Caco-2 (cell line): ENCODE results near the gene RYR1. TPM values are rescaled to one million over a fixed set of nuclear protein-coding genes. Genes with fewer than 3 reads are reported as not detected.

Experiments
- BruUV-seq: library from RNA; stranded (reverse); fragments of 400-500 nt; replicated peaks from 2 replicates; lab custom pipeline; 2021; lab: Mats Ljungman, UMichigan
- CTCF ChIA-PET: fragments of 300-600 bp; sonication (Branson Sonifier 250); formaldehyde crosslinking; loops from one replicate; lab custom pipeline; 2022; ENCODE audit warnings: antibody characterized with exemption; lab: Charles Lee
- POLR2A ChIA-PET: fragments of 300-600 bp; sonication (Branson Sonifier 250); formaldehyde crosslinking; loops from one replicate; lab custom pipeline; 2022; ENCODE audit warnings: antibody characterized with exemption; lab: Charles Lee
- DNase-seq, 2 experiments: peaks; one replicate each; pipeline versions ENCODE4 v3.0.0 to v3.0.0-alpha.2; 2020 to 2022
- H3K27me3 ChIP-seq: replicated peaks from 2 replicates; pipeline ENCODE4 v1.6.0; 2011; ENCODE audit warnings: low read length; ENCODE audit not compliant: control insufficient read depth, insufficient read depth
- H3K36me3 ChIP-seq: 2 replicates; pipeline ENCODE4 v1.5.1; 2011; ENCODE audit warnings: low read length; ENCODE audit not compliant: control insufficient read depth, insufficient read depth
- H3K4me1 ChIP-seq: fragments of 250-450 bp; sonication (Bioruptor Pico); 2 replicates; pipeline ENCODE4 v1.5.1; 2020; ENCODE audit warnings: mild to moderate bottlenecking
- H3K4me3 ChIP-seq: 2 replicates; pipeline ENCODE4 v1.5.1; 2011; ENCODE audit warnings: low read depth, mild to moderate bottlenecking, control low read depth, low read length
- H3K9me3 ChIP-seq: fragments of 250-450 bp; sonication (Bioruptor Pico); 2 replicates; pipeline ENCODE4 v1.5.1; 2020; ENCODE audit warnings: mild to moderate bottlenecking, moderate library complexity
- H3K27ac Mint-ChIP-seq: one replicate; pipeline ENCODE4 v1.8.0; 2022; ENCODE audit warnings: mixed read lengths; ENCODE audit not compliant: unreplicated experiment
- H3K27me3 Mint-ChIP-seq: one replicate; pipeline ENCODE4 v1.8.0; 2022; ENCODE audit warnings: mixed read lengths; ENCODE audit not compliant: insufficient read depth, unreplicated experiment
- H3K36me3 Mint-ChIP-seq: one replicate; pipeline ENCODE4 v1.8.0; 2022; ENCODE audit warnings: mild to moderate bottlenecking, mixed read lengths; ENCODE audit not compliant: insufficient read depth, unreplicated experiment
- H3K4me1 Mint-ChIP-seq: one replicate; pipeline ENCODE4 v1.8.0; 2022; ENCODE audit warnings: low read depth, mixed read lengths; ENCODE audit not compliant: unreplicated experiment
- H3K4me3 Mint-ChIP-seq: one replicate; pipeline ENCODE4 v1.8.0; 2022; ENCODE audit warnings: mild to moderate bottlenecking, moderate library complexity, mixed read lengths; ENCODE audit not compliant: unreplicated experiment
- H3K9me3 Mint-ChIP-seq: one replicate; pipeline ENCODE4 v1.8.0; 2022; ENCODE audit warnings: mixed read lengths; ENCODE audit not compliant: unreplicated experiment
- CTCF ChIP-seq, 2 experiments: fragments of 200-600 bp in 1 of 2; IDR thresholded peaks; 1 replicate in 1 of 2; 2 replicates in 1 of 2; pipeline versions ENCODE4 v1.5.1 to v1.8.0; 2011 to 2022; ENCODE audit warnings: antibody characterized with exemption in 1 of 2, control low read depth in 1 of 2, inconsistent platforms in 1 of 2, low read depth in 1 of 2, low read length in 1 of 2, mild to moderate bottlenecking in 1 of 2, moderate library complexity in 1 of 2; ENCODE audit not compliant: insufficient read depth in 1 of 2, severe bottlenecking in 1 of 2, unreplicated experiment in 1 of 2
- intact Hi-C: fragments of 100-400 bp; cut with micrococcal nuclease; formaldehyde crosslinking; loops from one replicate; pipeline ENCODE4 v1.10.0; 2022; ENCODE audit not compliant: unreplicated experiment
- total RNA-seq: library from RNA; stranded (reverse); gene quantifications from 2 replicates; pipeline ENCODE4 v1.2.3, GENCODE V29; 2022

The RYR1 gene
- total RNA-seq, 1 experiment from 2014 or later, result 5.6 TPM

- H3K4me3 ChIP-seq, result no peak overlapping the region
- Mint-ChIP-seq H3K4me1 (peaks cover 6% of the 10 kb centered on the region), H3K36me3 (no peaks in the 10 kb centered on the region), H3K27ac (no peak overlapping the region), H3K4me3 (no peak overlapping the region), H3K27me3 (no peaks in the 10 kb centered on the region), H3K9me3 (no peaks in the 10 kb centered on the region)
- no peak for TF ChIP-seq CTCF (IDR thresholded peaks at IDR 0.05; ENCODE audit: insufficient read depth in 1 of 2, low read depth in 1 of 2, low read length in 1 of 2, severe bottlenecking in 1 of 2, unreplicated experiment in 1 of 2)
- ChIA-PET POLR2A (no interaction called here), CTCF (interaction anchor here (0.6 kb wide), 1 partner anchor 642 kb away, joined by 3 read pairs; no protein-coding TSS in a partner anchor)
- no peaks in the 10 kb centered on the region for H3K4me1 ChIP-seq
- no peaks in the 10 kb centered on the region for H3K36me3 ChIP-seq
- DNase-seq, result no peak
- H3K9me3 ChIP-seq, result no peaks in the 10 kb centered on the region
- intact Hi-C loops, result no loop called here
- no TSS peak for BruUV-seq
- H3K27me3 ChIP-seq, result no peaks in the 10 kb centered on the region
Measured at GRCh38 chr19:38583219-38583984, 149.9 kb downstream of the RYR1 start.

DNA sequence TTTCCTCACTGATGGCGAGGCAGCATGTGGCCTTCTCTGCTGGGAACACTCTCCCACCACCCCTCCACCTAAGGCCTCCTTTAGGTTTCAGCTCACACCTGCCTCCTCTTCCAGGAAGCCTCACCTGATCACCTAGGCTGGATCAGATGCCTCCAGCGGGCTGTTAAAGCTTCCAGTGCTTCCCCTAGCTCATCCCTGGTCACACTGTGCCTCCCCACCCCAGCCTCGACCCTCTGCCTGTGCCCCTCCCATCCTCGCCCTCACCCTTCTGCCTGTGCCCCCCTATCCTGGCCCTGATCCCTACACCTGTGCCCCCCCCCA is 150.5 kb downstream of the RYR1 start:
- CTCF ChIA-PET, result no interaction called here
- Histone ChIP-seq H3K4me1 (no peaks in the 10 kb centered on the region), H3K4me3 (no peak overlapping the region), H3K27me3 (no peaks in the 10 kb centered on the region), H3K9me3 (no peaks in the 10 kb centered on the region), H3K36me3 (no peaks in the 10 kb centered on the region)
- POLR2A ChIA-PET, result no interaction called here
- intact Hi-C loops, result no loop called here
- no TSS peak for BruUV-seq
- H3K36me3 Mint-ChIP-seq, result no peaks in the 10 kb centered on the region
- DNase-seq, result no peak
- TF ChIP-seq CTCF (IDR thresholded peaks at IDR 0.05; ENCODE audit: insufficient read depth in 1 of 2, low read depth in 1 of 2, low read length in 1 of 2, severe bottlenecking in 1 of 2, unreplicated experiment in 1 of 2), result no peak
- H3K27me3 Mint-ChIP-seq, result no peaks in the 10 kb centered on the region
- H3K4me1 Mint-ChIP-seq, result peaks cover 6% of the 10 kb centered on the region
- H3K4me3 Mint-ChIP-seq, result no peak overlapping the region
- no peaks in the 10 kb centered on the region for H3K9me3 Mint-ChIP-seq
- no peak overlapping the region for H3K27ac Mint-ChIP-seq

DNA sequence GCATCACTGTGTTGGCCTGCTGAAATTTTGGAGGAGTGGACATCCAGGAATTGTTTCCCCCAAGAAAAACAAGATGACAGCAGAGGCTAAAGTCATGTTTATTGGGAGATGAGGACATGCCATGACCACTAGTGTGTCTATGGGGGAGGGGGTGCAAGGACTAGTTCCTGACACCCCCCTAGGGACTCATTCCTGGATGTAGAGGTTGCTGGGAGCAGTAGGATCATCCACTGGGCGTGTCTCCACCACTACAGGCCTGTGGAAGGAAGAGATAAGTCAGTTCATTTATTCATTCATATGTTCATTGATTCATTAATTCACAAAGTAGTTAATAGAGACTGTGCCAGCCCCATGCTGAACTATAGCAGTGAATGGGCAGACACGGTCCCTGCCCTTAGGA is 154.1 kb downstream of the RYR1 start:
- no peak overlapping the region for H3K27ac Mint-ChIP-seq
- CTCF ChIA-PET, result no interaction called here
- POLR2A ChIA-PET, result no interaction called here

More for the DNA sequence above, 154.1 kb downstream of the RYR1 start:
- H3K36me3 Mint-ChIP-seq, result no peaks in the 10 kb centered on the region
- H3K27me3 Mint-ChIP-seq, result no peaks in the 10 kb centered on the region
- no peaks in the 10 kb centered on the region for H3K9me3 Mint-ChIP-seq
- no peak overlapping the region for H3K4me3 ChIP-seq
- no peaks in the 10 kb centered on the region for H3K4me1 ChIP-seq
- no TSS peak for BruUV-seq
- H3K9me3 ChIP-seq, result no peaks in the 10 kb centered on the region
- H3K27me3 ChIP-seq, result no peaks in the 10 kb centered on the region
- peaks cover 4% of the 10 kb centered on the region for H3K4me1 Mint-ChIP-seq
- no peak for TF ChIP-seq CTCF (IDR thresholded peaks at IDR 0.05; ENCODE audit: insufficient read depth in 1 of 2, low read depth in 1 of 2, low read length in 1 of 2, severe bottlenecking in 1 of 2, unreplicated experiment in 1 of 2)
- H3K36me3 ChIP-seq, result no peaks in the 10 kb centered on the region
- DNase-seq, result no peak
- intact Hi-C loops, result no loop called here
- no peak overlapping the region for H3K4me3 Mint-ChIP-seq
